K562 (cell line): Measurements from ENCODE around the gene RAB6B. TPM values are rescaled to one million over a fixed set of nuclear protein-coding genes. Genes with fewer than 3 reads are reported as not detected.
A peak's percentile ranks its signal among the peaks of the same experiment; 100 is the strongest.

Experiments used
- EP300 ChIP-seq: IDR thresholded peaks from 2 replicates; pipeline ENCODE4 v1.6.1; 2012; ENCODE audit warnings: low read length, improper control_type of control experiment
- FOXA1 ChIP-seq: fragments of 450-650 bp; IDR thresholded peaks from 2 replicates; pipeline ENCODE4 v1.6.1; 2016; ENCODE audit warnings: mild to moderate bottlenecking, borderline replicate concordance
- FOXK2 ChIP-seq, 2 experiments: fragments of 450-650 bp; IDR thresholded peaks in 1 of 2; conservative IDR thresholded peaks in 1 of 2; 2 replicates each; pipeline ENCODE4 v1.6.1; 2016; ENCODE audit warnings: low read depth in 2 of 2, mild to moderate bottlenecking in 1 of 2
- KHSRP ChIP-seq: fragments of 450-650 bp; IDR thresholded peaks from 2 replicates; pipeline ENCODE4 v1.6.1; 2017
- MTA3 ChIP-seq: fragments of 450-650 bp; formaldehyde crosslinking; IDR thresholded peaks from 2 replicates; pipeline ENCODE4 v1.6.1; 2017; ENCODE audit warnings: mild to moderate bottlenecking, borderline replicate concordance
- NFYB ChIP-seq: IDR thresholded peaks from 2 replicates; pipeline ENCODE4 v1.6.1; 2011; ENCODE audit warnings: mild to moderate bottlenecking, moderate library complexity; ENCODE audit not compliant: insufficient read length; ENCODE audit errors: extremely low read depth
- NR0B1 ChIP-seq: fragments of 450-650 bp; IDR thresholded peaks from one replicate; pipeline ENCODE4 v1.6.1; 2018; ENCODE audit warnings: mild to moderate bottlenecking, moderate library complexity; ENCODE audit not compliant: partially characterized antibody
- PKNOX1 ChIP-seq: fragments of 450-650 bp; IDR thresholded peaks from 2 replicates; pipeline ENCODE4 v1.6.1; 2016
- TCF7 ChIP-seq: sonication (generic); IDR thresholded peaks from 2 replicates; pipeline ENCODE4 v1.6.1; 2016; ENCODE audit warnings: antibody characterized with exemption, borderline replicate concordance
- ZBTB11 ChIP-seq, 3 experiments: fragments of 200-800 bp in 1 of 3; fragments of 250-450 bp in 1 of 3; fragments of 450-650 bp in 1 of 3; sonication (Bioruptor Pico) in 1 of 3; sonication (Bioruptor generic) in 1 of 3; formaldehyde crosslinking in 1 of 3; IDR thresholded peaks; 2 replicates each; pipeline versions ENCODE4 v1.6.1 to v1.8.0; 2016 to 2022; ENCODE audit warnings: mild to moderate bottlenecking in 2 of 3, missing genetic modification characterization in 2 of 3, missing compliant biosample characterization in 1 of 3, moderate library complexity in 1 of 3
- ZNF324 ChIP-seq: fragments of 250-450 bp; sonication (Bioruptor Pico); IDR thresholded peaks from 2 replicates; pipeline ENCODE4 v1.4.0; 2020; ENCODE audit warnings: mild to moderate bottlenecking
- ZNF592 ChIP-seq: fragments of 450-650 bp; IDR thresholded peaks from 2 replicates; pipeline ENCODE4 v1.6.1; 2017; ENCODE audit warnings: antibody characterized with exemption, mild to moderate bottlenecking
- polyA plus RNA-seq, 8 experiments: library from polyadenylated mRNA; depleted of rRNA in 4 of 8; stranded (reverse) in 5 of 8; unstranded in 3 of 8; fragments of >200 nt; fragmentation: Nextera tagmentation in 2 of 8; fragmentation: Illumina TruSeq in 1 of 8; extraction: Ambion mirVana in 2 of 8; extraction: Trizol in 1 of 8; gene quantifications; 2 replicates each; pipeline versions ENCODE4 v1.2.1 to v1.2.3, GENCODE V29; 2011 to 2014; ENCODE audit warnings: inconsistent platforms in 1 of 8, missing spikeins in 1 of 8
- total RNA-seq, 7 experiments: library from RNA; depleted of rRNA in 6 of 7; stranded (reverse); fragments of >200 nt in 6 of 7; fragmentation: Illumina TruSeq in 2 of 7; extraction: Trizol in 2 of 7; gene quantifications; 2 replicates each; pipeline versions ENCODE4 v1.2.1 to v1.2.3, GENCODE V29; 2011 to 2021; ENCODE audit warnings: low replicate concordance in 1 of 7

The RAB6B gene
- total and polyA plus RNA-seq, 9 of the 15 experiments (the other 6 are each of a cell fraction or from before 2014, with no cell fraction given), result 0.60 to 18.1 (median 1.5) TPM

GRCh38 chr3:133874761-133875438 is 20.8 kb downstream of the RAB6B start (continued):
- TF ChIP-seq KHSRP, result no peak
- TF ChIP-seq ZNF324, result no peak
- TF ChIP-seq TCF7, result no peak
- TF ChIP-seq NR0B1, result no peak
- peak; percentile 57; the same call in 1 of the 2 replicates for TF ChIP-seq EP300
- peak; percentile 35 for TF ChIP-seq ZNF592
- TF ChIP-seq FOXA1, result no peak
- no peak for TF ChIP-seq MTA3
- TF ChIP-seq FOXK2 (conservative IDR thresholded peaks at IDR 0.05 in 1 of 2, IDR thresholded peaks at IDR 0.05 in 1 of 2; ENCODE audit: low read depth in 2 of 2), result no peak
- peak in 1 of 3 experiments; percentile 32; a peak in 1 of 6 replicates for TF ChIP-seq ZBTB11 (CRISPR knock-in tag; IDR thresholded peaks at IDR 0.05)
- TF ChIP-seq NFYB, result no peak
- TF ChIP-seq PKNOX1, result peak; percentile 9; the same call in 1 of the 2 replicates
